GM19452 (cell line): Measurements from ENCODE around the gene VPREB3.

Experiments used
- ATAC-seq: cut with Tn5 transposase; IDR thresholded peaks from one replicate; pipeline ENCODE4 v1.9.1; 2021; ENCODE audit not compliant: unreplicated experiment

The VPREB3 gene, protein sequence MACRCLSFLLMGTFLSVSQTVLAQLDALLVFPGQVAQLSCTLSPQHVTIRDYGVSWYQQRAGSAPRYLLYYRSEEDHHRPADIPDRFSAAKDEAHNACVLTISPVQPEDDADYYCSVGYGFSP

DNA sequence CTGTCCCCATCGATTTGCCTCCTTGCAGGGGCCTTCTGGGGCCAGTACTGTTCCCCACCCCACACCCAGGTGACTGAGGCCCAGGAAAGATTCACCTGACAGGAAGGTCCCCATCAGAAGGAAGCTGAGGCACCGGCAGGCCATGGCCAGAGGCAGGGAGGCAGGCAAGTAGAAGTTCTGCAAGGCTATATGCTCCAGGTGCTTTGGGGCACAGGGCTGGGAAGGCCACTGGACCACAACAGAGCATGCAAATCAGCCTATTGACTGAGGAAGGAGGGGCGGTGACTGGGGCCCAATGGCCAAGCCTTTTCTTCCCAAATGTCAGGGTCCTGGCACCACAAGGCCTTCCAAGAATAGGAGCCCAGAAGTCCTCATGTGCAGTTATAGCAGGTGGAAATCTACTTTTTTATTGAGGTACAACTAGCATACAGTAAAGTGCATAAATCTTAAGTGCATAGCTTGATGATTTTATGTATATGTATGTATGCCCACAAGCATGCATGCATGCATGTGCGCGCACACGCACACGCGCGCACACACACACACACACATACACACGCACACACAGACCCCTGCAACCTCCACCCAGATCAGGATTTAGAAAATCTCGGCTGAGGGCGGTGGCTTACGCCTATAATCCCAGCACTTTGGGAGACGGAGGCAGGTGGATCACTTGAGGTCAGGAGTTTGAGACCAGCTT is at the start of gene VPREB3:
Gene VPREB3 (minus strand): TSS at position 206 of the 700 bp plus-strand sequence. CDS start 62 bp downstream, at position 144.
- ATAC-seq, result no peak

DNA sequence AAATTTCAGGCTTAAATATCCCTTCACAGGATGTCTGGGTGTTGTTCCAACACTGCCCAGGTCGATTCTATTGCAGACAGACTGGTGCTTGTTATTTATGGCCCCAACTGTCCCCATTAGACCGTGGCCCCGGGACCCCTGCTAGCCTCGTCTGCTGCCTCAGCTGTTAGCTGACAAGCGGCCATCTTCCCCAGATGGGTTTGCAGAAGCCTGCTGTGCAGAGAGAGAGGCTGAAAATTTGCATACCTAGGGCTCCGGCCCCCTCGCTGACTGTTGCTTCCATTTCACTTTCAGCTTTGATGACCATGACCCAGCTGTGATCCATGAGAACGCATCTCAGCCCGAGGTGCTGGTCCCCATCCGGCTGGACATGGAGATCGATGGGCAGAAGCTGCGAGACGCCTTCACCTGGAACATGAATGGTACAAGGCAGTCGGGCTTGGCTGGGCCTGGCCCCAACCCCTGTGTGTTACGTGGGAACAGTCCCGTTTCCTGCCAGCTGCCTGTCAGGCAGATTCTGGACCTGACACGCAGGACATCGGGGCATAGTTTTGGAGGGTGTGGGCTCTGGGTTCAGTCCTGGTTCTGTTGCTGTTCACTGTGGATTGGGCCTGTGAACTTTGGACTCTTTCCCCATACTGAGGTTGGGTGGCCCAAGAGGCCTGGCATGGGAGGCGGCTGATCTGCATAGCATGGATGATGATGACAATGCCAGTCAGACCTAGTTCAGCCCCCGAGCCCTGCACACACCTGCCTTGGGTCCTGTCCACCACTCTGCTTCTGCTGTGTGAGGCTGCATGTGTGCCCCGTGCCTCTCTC is 49.0 kb upstream of the VPREB3 start:
- ATAC-seq, result no peak

GRCh38 chr22:23801886-23802377 is 47.7 kb upstream of the VPREB3 start:
- no peak for ATAC-seq

DNA sequence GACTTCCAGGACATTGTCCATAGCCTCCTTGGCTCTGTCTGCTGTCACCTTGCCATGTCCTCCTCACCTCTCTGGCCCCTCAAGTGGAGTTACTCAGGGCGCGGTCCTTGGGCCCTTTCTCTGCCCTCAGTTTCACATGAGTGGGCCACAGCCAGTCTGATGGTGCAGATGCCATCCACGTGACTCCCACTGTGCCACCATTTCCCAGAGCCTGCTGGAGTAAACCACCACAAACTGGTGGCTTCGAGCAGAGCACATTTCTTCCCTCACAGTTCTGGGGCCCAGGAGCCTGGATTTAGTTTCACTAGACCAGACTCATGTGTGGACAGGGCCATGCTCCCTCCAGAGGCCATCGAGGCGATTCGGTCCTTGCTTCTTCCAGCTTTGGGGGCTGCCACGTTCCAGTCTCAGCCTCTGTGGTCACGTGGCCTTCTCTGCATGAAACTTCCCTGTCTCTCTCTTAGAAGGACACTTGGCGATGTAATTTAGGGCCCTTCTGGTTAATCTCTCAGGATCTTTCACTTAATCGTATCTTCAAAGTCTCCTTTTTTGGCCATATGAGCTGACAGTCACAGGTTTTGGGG is 47.1 kb upstream of the VPREB3 start:
- no peak for ATAC-seq

DNA sequence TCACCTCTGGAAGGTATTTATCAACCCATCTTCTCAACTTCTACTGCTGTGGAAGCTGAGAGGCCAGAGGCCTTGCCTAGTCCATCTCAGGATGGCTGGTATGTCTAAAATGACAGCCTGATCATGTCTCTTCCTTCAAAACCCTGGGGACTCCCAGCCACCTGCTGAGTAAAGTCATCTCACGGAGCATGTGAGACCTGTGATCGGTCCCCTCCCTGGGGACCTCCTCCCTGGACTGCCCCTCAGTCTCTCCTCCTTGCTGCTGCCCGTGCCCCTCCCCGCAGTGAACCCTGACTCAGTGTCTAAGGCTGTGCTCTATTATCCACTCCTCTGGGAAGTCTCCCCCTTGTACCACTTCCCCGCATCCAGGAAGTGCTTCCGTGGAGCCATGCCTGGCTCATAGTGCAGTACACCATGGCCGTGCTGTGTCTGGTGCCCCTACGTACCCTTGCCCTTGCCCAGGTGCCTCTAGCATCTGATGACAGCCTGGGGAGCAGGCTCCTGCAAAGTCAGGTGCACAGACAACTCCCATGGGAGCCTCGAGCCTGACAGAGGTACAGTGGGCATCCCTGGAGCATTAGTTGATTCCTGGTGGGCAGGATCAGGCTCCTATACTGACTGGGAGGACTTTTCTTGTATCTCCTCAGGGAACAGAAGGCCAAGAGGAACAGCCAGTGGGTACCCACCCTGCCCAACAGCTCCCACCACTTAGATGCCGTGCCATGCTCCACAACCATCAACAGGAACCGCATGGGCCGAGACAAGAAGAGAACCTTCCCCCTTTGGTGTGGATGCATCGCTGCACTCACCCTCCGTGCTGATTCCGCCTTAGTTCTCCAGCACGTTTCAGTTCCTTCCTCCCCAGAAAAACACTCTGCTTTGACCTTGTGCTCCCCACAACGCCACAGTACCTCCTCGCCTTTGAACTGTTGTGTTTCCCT is 46.3 kb upstream of the VPREB3 start:
- peak; percentile 66 for ATAC-seq

DNA sequence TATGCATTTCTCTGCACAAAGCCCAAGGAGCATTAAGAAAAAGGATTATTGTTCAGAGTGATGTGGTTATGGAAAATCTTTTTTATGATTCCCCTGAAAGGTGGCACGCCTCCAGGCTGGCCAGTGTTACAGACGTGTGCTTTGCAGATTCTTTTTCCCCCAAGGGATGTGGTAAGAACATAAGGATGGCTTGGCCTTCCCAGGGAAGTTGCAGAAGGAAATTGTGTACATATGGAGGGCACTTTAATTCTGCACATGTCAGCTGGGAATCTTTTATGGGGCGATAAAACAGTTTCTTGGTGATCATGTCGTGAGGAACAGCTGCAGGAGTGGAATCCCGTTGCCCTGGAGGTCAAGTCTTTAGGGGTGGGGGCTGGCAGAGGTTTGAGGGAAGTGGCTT is 42.2 kb upstream of the VPREB3 start:
- ATAC-seq, result no peak

DNA sequence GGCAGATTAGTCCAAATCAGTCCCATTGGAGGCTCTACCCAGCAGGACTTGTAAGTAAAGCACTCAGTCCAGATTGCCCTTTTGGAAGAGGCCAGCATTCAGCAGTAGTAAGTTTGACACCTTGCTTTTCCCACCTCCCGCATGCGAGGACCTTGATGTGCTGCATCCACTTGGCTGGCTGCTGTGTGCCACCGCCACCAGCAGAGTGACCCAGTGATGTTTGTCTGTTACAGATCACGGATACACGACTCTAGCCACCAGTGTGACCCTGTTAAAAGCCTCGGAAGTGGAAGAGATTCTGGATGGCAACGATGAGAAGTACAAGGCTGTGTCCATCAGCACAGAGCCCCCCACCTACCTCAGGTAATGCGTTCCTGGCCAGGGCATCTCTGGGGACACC is 39.1 kb upstream of the VPREB3 start:
- no peak for ATAC-seq

- no peak for ATAC-seq
Observed at GRCh38 chr22:23791738-23792645, 37.8 kb upstream of the VPREB3 start.

DNA sequence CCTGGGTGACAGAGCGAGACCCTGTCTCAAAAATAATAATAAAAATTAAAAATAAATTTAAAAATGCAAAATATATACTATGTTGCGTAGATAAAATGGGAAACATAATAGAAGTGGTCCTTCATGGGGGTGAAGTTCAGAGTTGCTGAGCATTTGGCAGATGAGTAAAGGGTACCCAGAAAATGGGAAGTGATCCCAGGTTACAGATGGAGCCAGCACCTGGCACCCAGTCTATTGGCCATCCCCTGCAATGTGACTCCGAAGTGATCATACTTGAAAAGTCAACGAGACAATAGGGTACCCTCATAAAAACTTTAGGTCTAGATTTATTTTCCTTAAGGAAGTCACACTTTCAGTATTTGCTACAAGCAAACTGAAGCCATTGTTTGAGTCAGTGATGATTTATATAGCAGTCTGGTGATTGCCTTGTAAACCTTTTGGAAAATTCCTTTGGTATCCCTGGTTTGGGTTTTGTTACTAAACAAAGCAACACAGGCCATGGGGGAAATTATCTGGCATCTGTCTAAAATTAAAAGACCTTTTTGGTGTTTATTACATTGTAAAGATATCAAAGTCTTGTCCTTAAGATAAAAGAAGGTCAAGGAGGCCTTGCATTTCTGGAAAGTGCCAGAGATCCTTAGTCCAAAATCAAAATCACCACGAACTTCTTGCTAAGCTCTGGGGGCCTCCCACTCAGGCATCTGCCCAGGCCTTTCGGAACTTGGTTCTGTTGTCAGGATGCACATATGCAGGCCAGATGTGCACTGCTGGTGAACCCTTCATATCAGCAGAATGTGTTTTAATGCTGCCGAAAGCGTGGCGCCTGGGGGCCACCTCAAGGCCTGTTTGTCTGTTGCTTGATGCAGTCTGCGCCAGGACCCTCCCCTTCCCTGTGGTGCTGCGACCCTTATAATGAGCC is 36.9 kb upstream of the VPREB3 start:
- ATAC-seq, result no peak

GRCh38 chr22:23789638-23790037 is 35.4 kb upstream of the VPREB3 start:
- ATAC-seq, result no peak

- no peak for ATAC-seq
Observed at GRCh38 chr22:23789121-23789520, 34.9 kb upstream of the VPREB3 start.

DNA sequence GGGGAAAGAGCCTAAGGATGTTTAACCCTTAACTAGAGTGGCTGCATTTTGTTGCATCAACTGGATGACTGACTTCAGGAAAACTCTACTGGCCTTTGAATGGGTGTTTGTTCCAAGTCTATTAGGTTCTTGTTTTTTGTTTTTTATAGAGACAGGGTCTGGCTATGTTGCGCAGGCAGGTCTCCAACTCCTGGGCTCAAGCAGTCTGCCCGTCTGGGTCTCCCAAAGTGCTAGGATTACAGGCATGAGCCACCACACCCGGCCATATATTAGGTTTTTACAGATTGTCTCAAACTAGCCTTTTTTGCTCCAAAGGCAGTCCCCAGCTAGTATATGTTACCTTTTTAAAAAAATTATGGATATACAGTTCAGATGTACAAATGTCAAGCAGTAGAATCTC is 33.7 kb upstream of the VPREB3 start:
- ATAC-seq, result no peak

- peak; percentile 15 for ATAC-seq
Observed at GRCh38 chr22:23787600-23787896, 33.3 kb upstream of the VPREB3 start.

GRCh38 chr22:23786752-23787599 is 32.8 kb upstream of the VPREB3 start, which contains the start of gene SMARCB1:
Gene SMARCB1 (plus strand): TSS chr22:23786966. CDS start chr22:23787170, 204 bp downstream.
- peak; percentile 67 for ATAC-seq

GRCh38 chr22:23786261-23786710 is 32.1 kb upstream of the VPREB3 start:
- no peak for ATAC-seq

- ATAC-seq, result no peak
Observed at GRCh38 chr22:23784215-23784732, 30.0 kb upstream of the VPREB3 start.
